HCT116 (cell line): ENCODE measurements around the gene RANBP9. TPM values are rescaled to one million over a fixed set of nuclear protein-coding genes. Genes with fewer than 3 reads are reported as not detected.

Experiments used
- ATAC-seq: fragments of 200-7000 bp; cut with Tn5 transposase; 2 replicates; pipeline ENCODE4 v1.9.1; 2020; ENCODE audit warnings: mild to moderate bottlenecking, moderate library complexity
- BruUV-seq: library from RNA; stranded (reverse); fragments of 400-500 nt; replicated peaks from 2 replicates; lab custom pipeline; 2021; lab: Mats Ljungman, UMichigan
- CTCF ChIA-PET: fragments of 300-600 bp; sonication (Branson Sonifier 250); formaldehyde crosslinking; loops from one replicate; lab custom pipeline; 2021; ENCODE audit warnings: antibody characterized with exemption; lab: Charles Lee
- POLR2A ChIA-PET: fragments of 300-600, 350-600 bp; sonication (Branson Sonifier 250); formaldehyde crosslinking; loops from one replicate; lab custom pipeline; 2021; ENCODE audit warnings: antibody characterized with exemption; lab: Charles Lee
- RAD21 ChIA-PET, 2 experiments: fragments of 300-600 bp; sonication (Branson Sonifier 250); formaldehyde crosslinking; loops; one replicate each; lab custom pipeline; 2023; ENCODE audit warnings: low total read pairs in 2 of 2; ENCODE audit not compliant: uncharacterized antibody in 2 of 2, unreplicated experiment in 2 of 2, low non-redundant PET in 1 of 2; lab: Charles Lee
- DNase-seq: peaks from one replicate; pipeline ENCODE4 v3.0.0-alpha.2; 2010; ENCODE audit warnings: low read depth, low spot score
- H2AFZ ChIP-seq: fragments of 200-600 bp; shearing (Covaris generic), sonication (generic); 2 replicates; pipeline ENCODE4 v1.6.1; 2017; ENCODE audit warnings: low read depth, mixed run types, mixed read lengths, antibody characterized with exemption, low read length; ENCODE audit not compliant: poor library complexity, severe bottlenecking
- H3K27ac ChIP-seq: 2 replicates; pipeline ENCODE4 v1.5.1; 2012; ENCODE audit warnings: low read depth, low read length
- H3K27me3 ChIP-seq: fragments of 200-600 bp; sonication (generic); 2 replicates; pipeline ENCODE4 v1.6.1; 2016; ENCODE audit warnings: mixed run types, low read length, mixed read lengths; ENCODE audit not compliant: insufficient read depth
- H3K36me3 ChIP-seq, 2 experiments: fragments of 200-500 bp in 1 of 2; fragments of 200-600 bp in 1 of 2; sonication (Bioruptor generic) in 1 of 2; sonication (generic) in 1 of 2; 2 replicates each; pipeline versions ENCODE4 v1.5.1 to v1.6.1; 2014 to 2016; ENCODE audit warnings: low read length in 2 of 2, inconsistent platforms in 1 of 2, mixed read lengths in 1 of 2, mixed run types in 1 of 2; ENCODE audit not compliant: insufficient read depth in 2 of 2, control insufficient read depth in 1 of 2
- H3K4me1 ChIP-seq, 2 experiments: fragments of 200-600 bp in 1 of 2; sonication (generic) in 1 of 2; 2 replicates each; pipeline versions ENCODE4 v1.5.1 to v1.6.1; 2012 to 2017; ENCODE audit warnings: low read length in 2 of 2, inconsistent platforms in 1 of 2, mild to moderate bottlenecking in 1 of 2, mixed read lengths in 1 of 2, mixed run types in 1 of 2, moderate library complexity in 1 of 2; ENCODE audit not compliant: insufficient read depth in 2 of 2, control insufficient read depth in 1 of 2
- H3K4me2 ChIP-seq: fragments of 200-600 bp; sonication (generic); 2 replicates; pipeline ENCODE4 v1.6.1; 2017; ENCODE audit warnings: mixed run types, low read length, mixed read lengths
- H3K4me3 ChIP-seq, 2 experiments: fragments of 200-600 bp in 1 of 2; sonication (generic) in 1 of 2; replicated peaks in 1 of 2; 2 replicates each; pipeline ENCODE4 v1.5.1; 2011 to 2016; ENCODE audit warnings: low read length in 2 of 2, control low read depth in 1 of 2, low read depth in 1 of 2, mild to moderate bottlenecking in 1 of 2, mixed read lengths in 1 of 2, mixed run types in 1 of 2
- H3K79me2 ChIP-seq: fragments of 200-600 bp; sonication (generic); 2 replicates; pipeline ENCODE4 v1.6.1; 2017; ENCODE audit warnings: mild to moderate bottlenecking, mixed run types, low read length, moderate library complexity, mixed read lengths; ENCODE audit not compliant: insufficient read depth
- H3K9ac ChIP-seq: fragments of 200-600 bp; sonication (generic); 2 replicates; pipeline ENCODE4 v1.6.1; 2016; ENCODE audit warnings: low read length, mixed read lengths
- H3K9me2 ChIP-seq: fragments of 200-600 bp; sonication (generic), shearing (Covaris generic); 2 replicates; pipeline ENCODE4 v1.6.1; 2017; ENCODE audit warnings: mixed run types, mild to moderate bottlenecking, moderate library complexity; ENCODE audit not compliant: insufficient read depth
- H3K9me3 ChIP-seq, 2 experiments: fragments of 200-500 bp in 1 of 2; fragments of 200-600 bp in 1 of 2; sonication (Bioruptor generic) in 1 of 2; sonication (generic) in 1 of 2; 2 replicates each; pipeline ENCODE4 v1.6.1; 2014 to 2017; ENCODE audit warnings: low read length in 2 of 2, mixed read lengths in 2 of 2, inconsistent platforms in 1 of 2, low read depth in 1 of 2, mild to moderate bottlenecking in 1 of 2, mixed run types in 1 of 2, moderate library complexity in 1 of 2; ENCODE audit not compliant: control insufficient read depth in 1 of 2, insufficient read depth in 1 of 2
- H4K20me1 ChIP-seq: fragments of 200-600 bp; sonication (generic), shearing (Covaris generic); 2 replicates; pipeline ENCODE4 v1.6.1; 2017; ENCODE audit warnings: mixed run types, mild to moderate bottlenecking, moderate library complexity; ENCODE audit not compliant: insufficient read depth
- EGR1 ChIP-seq: IDR thresholded peaks from 2 replicates; pipeline ENCODE4 v1.6.1; 2012; ENCODE audit warnings: low read depth
- ELF1 ChIP-seq: IDR thresholded peaks from 2 replicates; pipeline ENCODE4 v1.6.1; 2012; ENCODE audit warnings: low read depth, borderline replicate concordance
- JUND ChIP-seq: IDR thresholded peaks from 2 replicates; pipeline ENCODE4 v1.6.1; 2012
- SIN3A ChIP-seq: IDR thresholded peaks from 2 replicates; pipeline ENCODE4 v1.6.1; 2012; ENCODE audit warnings: low read depth
- SP1 ChIP-seq: IDR thresholded peaks from 2 replicates; pipeline ENCODE4 v1.6.1; 2012; ENCODE audit warnings: low read depth
- SRF ChIP-seq: IDR thresholded peaks from 2 replicates; pipeline ENCODE4 v1.6.1; 2012; ENCODE audit warnings: low read depth
- TCF7L2 ChIP-seq: IDR thresholded peaks from 2 replicates; pipeline ENCODE4 v1.7.0; 2011; ENCODE audit warnings: borderline replicate concordance, inconsistent platforms; ENCODE audit not compliant: insufficient read depth, insufficient read length; ENCODE audit errors: extremely low read depth
- ZNF274 ChIP-seq: fragments of 200-500 bp; sonication (Bioruptor generic); IDR thresholded peaks from 2 replicates; pipeline ENCODE4 v1.6.1; 2014; ENCODE audit warnings: mild to moderate bottlenecking, low read depth, low read length, inconsistent platforms
- intact Hi-C: fragments of 100-400 bp; cut with micrococcal nuclease; formaldehyde crosslinking; loops from 2 replicates; pipeline ENCODE4 v1.10.0; 2022
- total RNA-seq: library from RNA; stranded (reverse); gene quantifications from one replicate; pipeline ENCODE4 v1.2.1, GENCODE V29; 2021; ENCODE audit not compliant: unreplicated experiment

The RANBP9 gene
- total RNA-seq, 1 experiment from 2014 or later, result 48.0 TPM

- H3K27ac ChIP-seq, result no peak overlapping the region
Measured at GRCh38 chr6:13703496-13703895, 8.1 kb downstream of the RANBP9 start.

GRCh38 chr6:13702809-13703302, 8.8 kb downstream of the RANBP9 start:
- Histone ChIP-seq H3K4me3 (no peak overlapping the region), H3K27ac (no peak overlapping the region), H3K4me1 (0 out of 4 replicates have a peak, but pooled peaks cover 0 to 4% of the 10 kb centered on the region in 2 experiments), H2AFZ (no peak overlapping the region), H3K9me2 (no peaks in the 10 kb centered on the region), H3K9ac (no peak overlapping the region), H3K79me2 (peaks cover 100% of the 10 kb centered on the region), H3K9me3 (no peaks in the 10 kb centered on the region), H3K4me2 (no peak overlapping the region), H3K27me3 (no peaks in the 10 kb centered on the region), H4K20me1 (peaks cover 8% of the 10 kb centered on the region; the same call in 1 of the 2 replicates), H3K36me3 (no peaks in the 10 kb centered on the region)
- POLR2A ChIA-PET, result no interaction called here
- RAD21 ChIA-PET, result no interaction called here
- DNase-seq (no peak), ATAC-seq (no peak)
- BruUV-seq, result no TSS peak
- no peak for TF ChIP-seq JUND
- no peak for TF ChIP-seq ELF1
- no peak for TF ChIP-seq EGR1
- TF ChIP-seq TCF7L2, result no peak
- no peak for TF ChIP-seq SIN3A
- TF ChIP-seq SP1, result no peak
- TF ChIP-seq ZNF274, result no peak
- intact Hi-C loops, result no loop called here
- CTCF ChIA-PET, result no interaction called here

More at GRCh38 chr6:13703496-13703895, 8.1 kb downstream of the RANBP9 start:
- 0 out of 4 replicates have a peak, but pooled peaks cover 0 to 4% of the 10 kb centered on the region in 2 experiments for H3K4me1 ChIP-seq
- no peak for DNase-seq
- no peak overlapping the region for H2AFZ ChIP-seq
- H3K79me2 ChIP-seq, result peaks cover 100% of the 10 kb centered on the region
- BruUV-seq, result no TSS peak
- ChIA-PET POLR2A (no interaction called here), RAD21 (no interaction called here), CTCF (no interaction called here)
- no peaks in the 10 kb centered on the region for H3K9me3 ChIP-seq
- no peak overlapping the region for H3K4me3 ChIP-seq
- TF ChIP-seq SRF, result no peak
- no peak for TF ChIP-seq EGR1
- TF ChIP-seq SP1, result no peak
- intact Hi-C loops, result no loop called here
- H3K4me2 ChIP-seq, result no peak overlapping the region
- ATAC-seq, result no peak
- no peaks in the 10 kb centered on the region for H3K27me3 ChIP-seq
- no peak overlapping the region for H3K9ac ChIP-seq
- H3K36me3 ChIP-seq, result no peaks in the 10 kb centered on the region
- no peaks in the 10 kb centered on the region for H3K9me2 ChIP-seq
- H4K20me1 ChIP-seq, result peaks cover 8% of the 10 kb centered on the region; the same call in 1 of the 2 replicates
